A673 (cell line): ENCODE data around the gene NR5A1. TPM values are rescaled to one million over a fixed set of nuclear protein-coding genes. Genes with fewer than 3 reads are reported as not detected.

Source experiments
- BruUV-seq: library from RNA; stranded (reverse); fragments of 400-500 nt; replicated peaks from 2 replicates; lab custom pipeline; 2021; lab: Mats Ljungman, UMichigan
- CTCF ChIA-PET: fragments of 300-600 bp; sonication (Branson Sonifier 250); formaldehyde crosslinking; loops from one replicate; lab custom pipeline; 2022; ENCODE audit warnings: antibody characterized with exemption; lab: Charles Lee
- POLR2A ChIA-PET: fragments of 300-600 bp; sonication (Branson Sonifier 250); formaldehyde crosslinking; loops from one replicate; lab custom pipeline; 2022; ENCODE audit warnings: antibody characterized with exemption; ENCODE audit not compliant: low non-redundant PET; lab: Charles Lee
- DNase-seq: peaks from one replicate; pipeline ENCODE4 v3.0.0-alpha.2; 2015; ENCODE audit warnings: low spot score
- H3K27ac ChIP-seq: fragments of 200-600 bp; sonication (generic); 2 replicates; pipeline ENCODE4 v1.5.1; 2016; ENCODE audit warnings: mixed run types, low read depth, mild to moderate bottlenecking, mixed read lengths, antibody characterized with exemption, low read length; ENCODE audit not compliant: poor library complexity, severe bottlenecking
- H3K27me3 ChIP-seq: fragments of 200-600 bp; sonication (generic); replicated peaks from 2 replicates; pipeline ENCODE4 v1.6.1; 2017; ENCODE audit warnings: mixed run types, low read depth, mild to moderate bottlenecking, mixed read lengths, antibody characterized with exemption, low read length; ENCODE audit not compliant: insufficient read depth, poor library complexity
- H3K36me3 ChIP-seq: fragments of 200-600 bp; sonication (generic); 2 replicates; pipeline ENCODE4 v1.6.1; 2016; ENCODE audit warnings: mixed run types, mild to moderate bottlenecking, mixed read lengths, antibody characterized with exemption, low read length; ENCODE audit not compliant: insufficient read depth, poor library complexity, severe bottlenecking
- H3K4me1 ChIP-seq: fragments of 200-600 bp; sonication (generic); 2 replicates; pipeline ENCODE4 v1.6.1; 2017; ENCODE audit warnings: mixed run types, mild to moderate bottlenecking, mixed read lengths, antibody characterized with exemption, low read length; ENCODE audit not compliant: insufficient read depth, poor library complexity, severe bottlenecking
- H3K4me3 ChIP-seq: fragments of 200-600 bp; sonication (generic); 2 replicates; pipeline ENCODE4 v1.5.1; 2016; ENCODE audit warnings: low read depth, mixed run types, mild to moderate bottlenecking, mixed read lengths, low read length; ENCODE audit not compliant: poor library complexity, severe bottlenecking
- H3K9me3 ChIP-seq: fragments of 200-600 bp; sonication (generic); 2 replicates; pipeline ENCODE4 v1.6.1; 2016; ENCODE audit warnings: mixed run types, low read depth, mild to moderate bottlenecking, mixed read lengths, antibody characterized with exemption, low read length; ENCODE audit not compliant: poor library complexity, severe bottlenecking
- EZH2 ChIP-seq: fragments of 200-600 bp; sonication (generic); IDR thresholded peaks from 2 replicates; pipeline ENCODE4 v1.6.1; 2017; ENCODE audit warnings: borderline replicate concordance, low read depth, mild to moderate bottlenecking, mixed read lengths, antibody characterized with exemption, low read length; ENCODE audit not compliant: poor library complexity, severe bottlenecking
- intact Hi-C: fragments of 100-400 bp; cut with micrococcal nuclease; formaldehyde crosslinking; loops from one replicate; pipeline ENCODE4 v1.10.0; 2022; ENCODE audit not compliant: unreplicated experiment
- total RNA-seq: library from RNA; stranded (reverse); gene quantifications from 2 replicates; pipeline ENCODE4 v1.2.3, GENCODE V29; 2021
- TF ChIP-seq, protein P1 (sequence below): fragments of 300-800, 200-600 bp; sonication (generic); conservative IDR thresholded peaks from 2 replicates; pipeline ENCODE4 v1.5.1; 2017; ENCODE audit warnings: low read depth, mild to moderate bottlenecking, antibody characterized with exemption, low read length, moderate library complexity, mixed read lengths

NR5A1 gene
- total RNA-seq, 1 experiment from 2014 or later = not detected

DNA sequence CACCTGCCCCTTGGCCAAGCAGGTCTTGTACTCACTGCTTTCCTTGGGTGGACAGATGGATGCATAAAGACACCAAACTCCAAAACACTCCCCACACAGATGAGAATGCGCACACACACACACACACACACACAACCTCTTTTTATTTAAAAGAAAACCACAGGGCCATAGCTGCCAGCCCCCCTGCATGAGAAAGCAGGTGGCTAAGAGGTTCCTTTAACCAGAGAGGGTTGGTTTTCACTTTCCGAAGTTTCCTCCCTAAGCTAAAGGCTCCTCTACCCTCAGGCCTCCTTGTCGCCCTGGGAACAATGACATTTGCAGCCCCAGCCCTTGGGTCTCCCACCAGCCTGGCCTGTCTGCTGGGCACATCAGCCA is 11.1 kb downstream of the NR5A1 start:
- H3K27me3 ChIP-seq = peaks cover 2% of the 10 kb centered on the region
- ChIA-PET POLR2A (no interaction called here), CTCF (no interaction called here)
- H3K36me3 ChIP-seq = no peaks in the 10 kb centered on the region
- H3K27ac ChIP-seq = no peak overlapping the region
- H3K4me3 ChIP-seq = no peak overlapping the region
- intact Hi-C loops = no loop called here
- TF ChIP-seq, protein P1, sequence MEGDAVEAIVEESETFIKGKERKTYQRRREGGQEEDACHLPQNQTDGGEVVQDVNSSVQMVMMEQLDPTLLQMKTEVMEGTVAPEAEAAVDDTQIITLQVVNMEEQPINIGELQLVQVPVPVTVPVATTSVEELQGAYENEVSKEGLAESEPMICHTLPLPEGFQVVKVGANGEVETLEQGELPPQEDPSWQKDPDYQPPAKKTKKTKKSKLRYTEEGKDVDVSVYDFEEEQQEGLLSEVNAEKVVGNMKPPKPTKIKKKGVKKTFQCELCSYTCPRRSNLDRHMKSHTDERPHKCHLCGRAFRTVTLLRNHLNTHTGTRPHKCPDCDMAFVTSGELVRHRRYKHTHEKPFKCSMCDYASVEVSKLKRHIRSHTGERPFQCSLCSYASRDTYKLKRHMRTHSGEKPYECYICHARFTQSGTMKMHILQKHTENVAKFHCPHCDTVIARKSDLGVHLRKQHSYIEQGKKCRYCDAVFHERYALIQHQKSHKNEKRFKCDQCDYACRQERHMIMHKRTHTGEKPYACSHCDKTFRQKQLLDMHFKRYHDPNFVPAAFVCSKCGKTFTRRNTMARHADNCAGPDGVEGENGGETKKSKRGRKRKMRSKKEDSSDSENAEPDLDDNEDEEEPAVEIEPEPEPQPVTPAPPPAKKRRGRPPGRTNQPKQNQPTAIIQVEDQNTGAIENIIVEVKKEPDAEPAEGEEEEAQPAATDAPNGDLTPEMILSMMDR = no peak
- TF ChIP-seq EZH2 = no peak
- no TSS peak for BruUV-seq
- H3K9me3 ChIP-seq = no peaks in the 10 kb centered on the region
- DNase-seq = no peak
- no peaks in the 10 kb centered on the region for H3K4me1 ChIP-seq

DNA sequence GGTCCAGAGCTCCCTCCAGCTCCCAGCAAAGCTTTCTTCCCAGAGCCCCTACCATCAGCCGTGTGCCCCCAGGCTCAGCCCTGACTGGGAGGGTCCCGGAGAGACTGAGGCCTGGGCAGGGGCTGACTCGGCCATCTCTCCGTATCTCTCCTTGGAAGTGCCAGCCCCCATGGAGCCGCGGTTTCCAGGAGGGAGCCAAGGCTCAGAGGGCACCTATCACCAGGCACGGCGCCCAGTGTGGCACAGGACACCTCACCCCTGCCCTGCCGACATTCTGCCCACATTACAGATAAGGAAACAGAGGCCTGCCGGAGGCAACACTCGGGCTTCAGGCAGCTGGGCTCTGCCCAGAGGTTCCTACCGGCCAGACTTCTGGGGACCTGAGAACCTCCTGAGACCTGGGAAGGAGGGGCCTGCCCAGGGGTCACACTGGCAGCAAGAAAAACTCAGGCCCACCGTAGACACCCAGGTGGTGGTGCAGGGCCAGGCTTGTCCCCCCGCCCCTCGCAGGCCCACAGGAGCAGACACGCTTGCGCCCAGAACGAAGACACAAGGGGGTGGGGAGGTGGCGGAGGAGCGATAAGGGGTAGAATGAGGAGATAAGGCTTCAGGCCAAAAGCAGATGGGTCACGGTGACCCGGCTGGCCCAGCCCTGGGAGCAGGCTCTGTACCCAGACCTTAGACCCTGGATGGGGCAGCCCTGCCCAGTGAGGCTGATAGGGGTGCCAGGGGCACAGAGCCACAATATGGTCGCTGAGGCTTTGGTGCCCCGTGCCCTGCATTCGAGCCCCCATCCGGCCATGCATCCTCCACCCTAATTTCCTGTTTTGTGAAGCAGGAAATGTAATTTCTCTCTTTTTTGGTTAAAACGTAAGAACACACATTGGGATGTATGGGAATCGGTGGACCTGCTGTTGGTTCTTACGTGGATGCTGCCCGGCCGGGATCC is 11.8 kb downstream of the NR5A1 start:
- Histone ChIP-seq H3K4me3 (no peak overlapping the region), H3K27ac (no peak overlapping the region), H3K27me3 (no peaks in the 10 kb centered on the region), H3K36me3 (no peaks in the 10 kb centered on the region), H3K9me3 (no peaks in the 10 kb centered on the region), H3K4me1 (no peaks in the 10 kb centered on the region)
- BruUV-seq = no TSS peak
- intact Hi-C loops = no loop called here
- no peak for TF ChIP-seq EZH2
- TF ChIP-seq, protein P1 = no peak
- CTCF ChIA-PET = no interaction called here
- POLR2A ChIA-PET = no interaction called here
- DNase-seq = no peak

DNA sequence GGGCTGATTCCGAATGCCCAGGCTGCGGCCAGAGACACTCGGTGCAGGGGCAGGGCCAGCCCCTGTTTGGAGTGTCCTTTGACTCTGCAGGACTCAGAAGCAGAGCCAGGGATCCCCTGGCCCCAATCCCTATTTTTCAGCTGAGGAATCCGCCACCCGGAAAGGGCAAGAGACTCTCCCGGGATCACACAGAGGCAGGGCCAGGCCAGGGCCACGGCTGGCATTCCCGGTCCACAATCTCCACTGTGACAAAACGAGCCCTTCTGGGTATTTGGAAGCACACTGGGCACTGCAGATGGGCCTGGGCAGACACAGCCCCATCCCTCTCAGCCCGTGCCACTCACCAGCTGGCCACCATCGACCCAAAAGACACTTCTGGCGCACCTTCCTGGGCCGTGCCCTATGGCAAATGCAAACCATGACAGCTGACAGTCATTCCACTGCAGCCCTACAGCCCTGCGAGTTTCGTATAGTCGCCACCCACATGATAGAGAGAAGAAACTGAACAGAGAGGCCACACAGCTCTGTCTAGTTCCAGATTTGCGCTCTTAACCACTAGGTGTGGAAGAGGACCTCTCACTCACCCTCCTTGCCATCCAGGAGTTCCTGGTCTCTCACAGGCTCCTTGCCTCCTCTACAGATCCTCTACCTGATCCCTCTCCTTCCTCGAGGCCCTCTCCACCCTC is 13.3 kb downstream of the NR5A1 start:
- no peak for DNase-seq
- H3K27ac ChIP-seq = no peak overlapping the region
- TF ChIP-seq, protein P1 = no peak
- TF ChIP-seq EZH2 = no peak
- ChIA-PET POLR2A (no interaction called here), CTCF (no interaction called here)
- H3K9me3 ChIP-seq = no peaks in the 10 kb centered on the region
- H3K4me3 ChIP-seq = no peak overlapping the region
- no peaks in the 10 kb centered on the region for H3K4me1 ChIP-seq
- no peaks in the 10 kb centered on the region for H3K36me3 ChIP-seq
- no peaks in the 10 kb centered on the region for H3K27me3 ChIP-seq
- BruUV-seq = no TSS peak
- intact Hi-C loops = no loop called here
